HG02798 (cell line): ENCODE measurements around the gene MMP28.

ENCODE experiments used
- ATAC-seq: cut with Tn5 transposase; IDR thresholded peaks from one replicate; pipeline ENCODE4 v1.9.1; 2021; ENCODE audit warnings: mild to moderate bottlenecking; ENCODE audit not compliant: unreplicated experiment, poor library complexity

Gene MMP28

DNA sequence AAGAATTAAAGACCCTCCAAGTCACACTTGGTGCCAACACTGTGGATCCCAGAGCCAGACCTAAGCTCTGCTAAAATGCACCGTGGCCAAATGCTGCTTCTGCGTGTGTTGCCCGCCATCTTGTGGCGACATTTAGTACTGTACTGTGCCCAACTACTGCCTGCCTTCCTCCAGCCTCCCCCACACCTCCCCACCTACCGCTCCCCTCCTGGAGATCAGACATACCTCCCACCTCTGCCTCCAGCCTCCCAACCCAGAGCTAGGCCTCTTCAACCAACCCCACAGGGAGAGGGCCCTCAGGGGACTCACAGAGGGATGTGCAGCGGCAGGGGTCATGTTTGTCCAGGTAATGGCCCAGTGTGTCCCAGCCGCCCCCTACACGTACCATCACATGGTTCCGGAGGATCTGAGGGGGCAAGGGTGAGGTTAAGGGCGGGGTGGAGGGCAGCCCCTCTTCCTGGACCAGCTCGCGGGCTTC lies 47.9 kb downstream of the MMP28 start:
- peak; percentile 50 for ATAC-seq

DNA sequence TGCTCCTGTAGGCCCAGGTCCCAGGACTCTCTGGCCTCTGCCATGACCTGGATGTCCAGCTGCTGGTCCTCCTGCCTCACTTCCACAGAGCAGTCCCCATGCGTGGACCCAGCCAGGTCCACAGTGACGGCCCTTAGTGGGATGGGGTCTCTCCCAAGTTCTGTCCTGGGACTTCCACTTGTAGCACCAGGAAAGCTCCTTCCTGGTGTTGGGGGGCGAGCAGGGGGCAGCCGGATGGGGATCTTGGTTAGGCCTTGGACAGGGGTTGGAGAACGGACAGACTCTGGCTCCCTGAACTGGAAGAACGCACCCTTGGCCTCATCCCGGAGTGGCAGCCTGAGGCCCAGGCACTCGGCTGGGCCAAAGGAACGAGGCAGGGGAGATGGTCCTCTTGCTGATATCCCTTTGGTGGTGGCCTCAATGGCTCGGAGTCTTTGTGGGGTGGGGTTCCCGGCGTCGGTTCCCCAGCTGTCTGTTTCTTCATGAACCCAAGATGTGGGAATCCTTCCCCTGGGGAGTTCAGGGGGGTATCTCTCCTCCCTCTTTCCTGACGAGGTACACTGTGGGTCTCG lies 49.6 kb downstream of the MMP28 start:
- no peak for ATAC-seq

DNA sequence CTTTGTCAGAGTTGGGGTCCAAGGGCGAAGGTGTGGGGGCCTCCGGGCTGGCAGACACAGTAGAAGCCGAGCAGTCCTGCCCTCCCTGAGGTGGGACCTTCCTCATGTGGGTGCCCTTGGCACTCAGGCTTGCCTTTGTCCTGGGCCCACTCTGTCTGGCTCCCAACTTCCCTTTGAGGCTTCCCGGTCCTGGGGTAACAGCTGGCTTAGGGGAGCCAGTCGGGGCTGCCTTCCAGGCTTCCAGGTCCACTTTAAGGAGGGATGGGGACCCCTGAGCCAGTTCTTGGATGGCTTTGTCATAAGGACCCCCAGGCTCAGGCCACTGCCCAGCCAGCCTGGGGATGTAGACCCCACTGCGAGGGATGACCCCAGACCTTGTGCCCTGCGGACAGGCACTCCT lies 50.2 kb downstream of the MMP28 start:
- ATAC-seq: no peak

DNA sequence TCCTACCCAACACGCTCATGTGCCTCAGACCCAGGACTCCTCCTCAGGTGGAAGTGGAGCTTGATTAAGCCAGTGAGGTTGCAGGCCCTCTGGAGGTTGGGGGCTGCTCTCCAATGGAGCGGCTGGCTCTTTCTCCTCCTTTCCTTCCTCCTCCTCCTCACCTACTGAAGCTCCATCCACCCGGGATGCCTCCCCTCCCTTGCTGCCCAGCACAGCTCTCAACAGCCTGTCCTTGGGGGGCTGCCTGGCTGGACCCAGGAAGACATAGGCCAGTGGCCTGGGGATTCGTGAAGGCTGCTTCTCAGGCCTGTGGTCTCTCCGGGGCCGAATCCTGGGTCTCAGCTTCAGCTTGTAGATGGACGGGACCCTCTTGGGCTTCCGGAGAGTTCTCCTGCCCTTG lies 50.6 kb downstream of the MMP28 start:
- no peak for ATAC-seq

DNA sequence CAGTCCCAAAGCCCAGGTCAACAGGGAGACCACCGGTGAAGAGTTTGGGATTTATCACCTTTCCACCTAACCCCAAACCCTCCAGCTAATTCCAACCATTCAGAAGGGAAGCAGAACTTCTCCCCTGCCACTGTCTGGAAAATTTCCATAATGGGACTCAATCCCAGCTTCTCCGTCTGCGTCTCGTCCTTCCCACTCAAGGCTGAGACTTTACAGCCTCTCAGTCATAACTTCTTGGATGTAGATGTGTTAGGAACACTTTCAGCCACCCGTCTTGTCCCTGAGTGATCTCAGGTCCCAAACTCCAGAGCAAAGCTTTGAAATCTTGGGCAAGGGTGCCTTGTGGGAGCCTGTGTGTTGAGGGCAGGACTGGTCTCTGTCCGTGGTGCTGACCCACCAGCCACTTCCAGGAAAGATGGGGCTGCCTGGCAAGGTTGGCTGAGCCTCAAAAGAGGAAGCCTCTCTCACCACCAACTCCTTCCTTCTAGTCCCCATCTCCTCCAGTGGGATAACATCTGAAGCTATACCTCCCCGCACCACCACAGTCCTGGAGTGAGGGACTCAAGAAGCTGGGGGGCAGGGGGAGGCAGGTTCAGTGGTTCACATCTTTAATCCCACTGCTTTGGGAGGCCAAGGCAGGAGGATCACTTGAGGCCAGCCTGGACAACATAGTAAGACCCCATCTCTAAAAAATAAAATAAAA lies 51.7 kb downstream of the MMP28 start:
- ATAC-seq: no peak

DNA sequence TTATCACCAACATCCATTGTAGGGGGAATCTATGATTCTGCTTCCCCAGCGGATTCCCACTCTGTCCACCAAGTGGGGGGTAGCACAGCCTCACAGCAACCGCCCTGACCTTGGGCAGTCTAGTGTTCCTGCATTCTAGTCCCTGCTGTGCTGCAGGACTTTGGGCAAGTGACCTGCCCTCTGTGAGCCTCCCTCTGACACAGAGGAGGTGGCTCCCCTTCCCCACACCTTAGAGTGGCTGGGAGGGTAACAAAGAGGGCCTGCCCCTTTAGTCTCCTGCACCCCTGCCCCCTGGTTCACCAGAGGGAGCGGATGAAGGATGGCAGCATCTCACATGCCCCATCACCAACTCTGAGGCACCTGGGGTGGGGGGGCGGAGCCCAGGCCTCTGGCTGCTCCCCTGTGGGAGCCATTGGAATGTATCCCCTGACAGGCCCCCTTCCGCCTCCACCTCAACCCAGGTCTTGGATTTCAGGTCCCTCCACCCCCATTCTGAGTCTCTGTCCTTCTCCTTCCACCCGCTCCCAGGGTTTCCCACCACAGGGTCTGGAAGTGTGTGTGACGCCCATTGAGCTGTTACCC lies 52.5 kb downstream of the MMP28 start:
- ATAC-seq: no peak

DNA sequence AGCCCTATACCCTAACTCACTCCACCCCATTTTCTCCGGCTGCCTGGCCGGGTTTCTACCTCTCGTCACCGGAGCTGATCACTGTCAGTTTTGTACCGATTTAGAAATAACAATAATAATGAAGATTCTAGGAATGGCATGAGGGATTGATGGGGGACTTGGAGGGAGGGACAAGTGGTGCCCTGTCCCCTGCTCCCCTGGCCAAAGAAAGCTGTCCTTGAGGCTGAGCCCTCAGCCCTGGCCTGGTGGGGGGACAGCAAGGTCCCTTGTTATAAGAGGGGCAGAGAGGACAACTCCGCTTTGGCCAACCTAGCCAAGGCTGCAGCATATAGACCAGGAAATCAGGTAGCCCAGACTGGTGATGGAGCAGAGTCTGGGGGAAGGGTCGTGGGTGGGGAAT lies 52.9 kb downstream of the MMP28 start:
- ATAC-seq: no peak

DNA sequence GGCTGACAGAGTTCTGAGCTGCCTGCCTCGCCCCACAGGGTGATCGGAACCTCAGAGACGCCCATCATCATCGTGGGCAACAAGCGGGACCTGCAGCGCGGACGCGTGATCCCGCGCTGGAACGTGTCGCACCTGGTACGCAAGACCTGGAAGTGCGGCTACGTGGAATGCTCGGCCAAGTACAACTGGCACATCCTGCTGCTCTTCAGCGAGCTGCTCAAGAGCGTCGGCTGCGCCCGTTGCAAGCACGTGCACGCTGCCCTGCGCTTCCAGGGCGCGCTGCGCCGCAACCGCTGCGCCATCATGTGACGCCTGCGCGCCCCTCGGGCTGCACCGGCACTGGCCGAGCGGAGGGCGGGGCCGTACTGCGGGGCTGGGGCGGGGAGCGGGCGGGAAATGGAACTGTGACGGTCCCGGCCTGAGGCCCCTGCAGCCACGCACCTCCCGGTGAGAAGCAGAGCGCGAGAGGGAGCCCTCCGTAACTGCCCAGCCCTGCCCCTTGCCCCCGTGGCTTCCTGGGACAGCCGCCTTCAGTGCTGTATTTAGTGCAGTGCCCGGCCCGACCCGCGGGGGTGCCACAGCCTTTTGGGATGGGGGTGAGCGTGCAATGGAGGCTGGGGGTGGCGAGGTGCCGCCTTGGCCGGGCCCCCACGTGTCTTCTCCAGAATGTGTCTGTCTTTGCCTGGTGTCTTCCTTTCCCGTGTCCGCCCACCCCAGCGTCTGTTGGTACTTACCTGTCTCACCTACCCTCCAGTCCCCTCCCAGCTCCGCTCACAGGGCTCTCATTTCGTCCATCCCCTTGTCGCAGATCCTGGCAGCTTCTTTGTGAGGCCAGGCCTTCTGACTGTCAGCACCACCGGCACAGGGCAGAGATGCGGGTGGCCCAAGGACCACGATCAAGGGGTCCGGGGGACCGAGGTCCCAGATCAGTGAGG lies 54.2 kb downstream of the MMP28 start:
- ATAC-seq: no peak

DNA sequence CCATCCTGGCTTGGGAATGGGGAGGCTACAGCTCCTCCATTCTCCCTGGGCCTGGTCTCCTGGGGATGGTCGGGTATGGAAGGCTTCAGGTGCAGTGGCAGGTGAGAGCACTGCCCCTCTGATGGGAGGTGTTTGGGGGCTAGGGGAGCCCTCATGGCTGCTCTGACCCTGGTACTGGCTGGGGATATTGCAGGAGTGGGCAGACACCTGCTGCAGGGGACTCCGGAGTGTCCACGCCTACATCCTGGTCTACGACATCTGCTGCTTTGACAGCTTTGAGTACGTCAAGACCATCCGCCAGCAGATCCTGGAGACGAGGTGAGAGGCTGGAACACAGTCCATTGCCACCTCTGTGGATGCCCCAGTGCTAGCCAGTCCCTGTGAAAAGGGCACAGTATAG lies 55.2 kb downstream of the MMP28 start:
- no peak for ATAC-seq

DNA sequence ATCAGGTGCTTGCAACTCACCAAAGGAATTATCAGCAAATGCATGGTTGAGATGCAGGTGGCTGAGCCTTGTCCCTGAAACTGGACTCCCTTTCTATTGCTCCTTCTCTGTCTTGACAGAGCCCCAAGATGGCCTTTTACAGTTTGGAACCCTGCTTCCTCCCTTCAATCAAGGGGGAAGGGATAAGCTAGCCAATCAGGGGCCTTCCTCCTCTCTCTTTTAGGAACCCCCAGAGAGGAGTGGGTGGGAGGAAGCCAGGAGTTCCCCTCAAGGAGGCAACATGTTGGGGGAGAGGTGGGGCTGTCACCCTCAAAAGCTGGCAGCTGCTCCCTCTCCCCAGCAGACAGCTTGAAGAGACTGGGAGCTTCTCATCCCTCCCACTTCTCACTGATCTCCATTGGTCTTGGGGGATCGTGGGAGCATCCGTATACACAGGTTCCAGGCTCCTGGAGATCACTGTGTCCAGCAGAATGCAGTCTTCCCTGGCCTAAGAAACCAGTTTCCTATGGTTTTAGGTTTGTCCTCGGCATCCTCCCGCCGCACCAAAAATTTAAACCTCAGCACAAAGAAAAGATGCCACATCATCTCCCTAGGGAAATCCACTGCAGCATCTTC lies 56.8 kb downstream of the MMP28 start:
- ATAC-seq: no peak

DNA sequence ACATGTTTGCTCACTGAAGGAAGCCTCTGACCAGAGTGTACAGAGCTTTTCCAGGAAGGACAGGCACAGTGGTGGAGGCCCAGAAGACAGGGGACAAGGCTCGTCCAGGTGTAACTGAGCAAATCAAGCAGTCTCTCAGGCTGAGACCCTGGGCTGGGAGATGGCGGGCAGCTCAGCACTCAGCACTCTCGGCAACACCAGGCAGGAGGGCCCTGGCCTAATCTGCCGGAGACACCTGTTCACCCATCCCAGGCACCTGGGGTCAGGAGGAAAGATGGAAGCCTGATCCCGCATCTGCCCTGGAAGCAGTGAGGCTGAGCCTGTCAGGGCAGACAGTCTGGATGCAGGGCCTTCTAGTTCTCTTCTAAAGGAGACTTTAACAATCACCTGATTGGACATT lies 59.2 kb downstream of the MMP28 start:
- no peak for ATAC-seq

DNA sequence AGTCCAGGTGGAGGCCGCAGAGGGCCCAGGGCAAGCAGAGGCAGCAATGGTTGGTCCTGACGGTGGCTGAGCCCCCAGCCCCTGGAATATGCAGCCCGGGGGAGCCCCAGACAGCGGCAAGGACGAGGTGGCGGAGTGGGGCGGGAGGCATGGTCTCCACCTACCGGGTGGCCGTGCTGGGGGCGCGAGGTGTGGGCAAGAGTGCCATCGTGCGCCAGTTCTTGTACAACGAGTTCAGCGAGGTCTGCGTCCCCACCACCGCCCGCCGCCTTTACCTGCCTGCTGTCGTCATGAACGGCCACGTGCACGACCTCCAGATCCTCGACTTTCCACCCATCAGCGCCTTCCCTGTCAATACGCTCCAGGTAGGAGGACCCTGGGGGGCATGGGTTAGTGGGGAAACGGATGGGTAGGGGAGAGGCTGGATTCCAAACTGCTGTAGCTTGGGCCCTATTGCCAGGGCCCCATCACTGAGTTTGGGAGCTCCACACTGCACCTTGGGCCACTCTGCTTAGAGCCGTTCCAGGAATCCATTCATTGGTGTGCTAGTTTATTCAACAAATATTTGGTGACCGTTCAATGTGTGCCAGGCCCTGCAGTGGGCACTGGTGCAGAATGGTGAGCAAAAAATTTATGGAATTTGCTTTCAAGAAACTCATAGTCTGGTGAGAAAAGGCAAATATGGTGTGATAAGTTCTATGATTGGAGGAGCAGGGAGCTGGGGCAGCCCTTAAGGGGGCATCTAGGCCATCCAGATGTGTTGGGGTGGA lies 60.2 kb downstream of the MMP28 start:
- ATAC-seq: no peak

DNA sequence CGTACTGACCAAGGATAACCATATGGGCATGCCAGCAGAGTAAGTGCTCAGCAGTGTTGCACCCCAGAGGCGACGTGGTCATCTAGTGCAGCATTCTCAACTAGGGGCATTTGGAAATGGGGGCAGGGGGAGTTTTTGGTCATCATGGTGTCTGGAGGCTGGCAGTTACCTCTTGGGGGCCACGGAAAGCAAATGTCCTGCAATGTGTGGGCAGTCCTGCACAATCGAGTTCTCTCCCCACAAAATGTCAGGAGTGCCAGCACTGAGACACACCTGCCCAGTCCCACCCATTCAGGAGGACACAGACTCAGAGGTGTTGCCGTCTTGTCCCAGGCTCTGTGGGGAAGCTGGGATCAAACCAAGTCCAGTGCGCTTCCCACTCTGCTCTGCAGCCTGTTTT lies 61.0 kb downstream of the MMP28 start:
- ATAC-seq: no peak

DNA sequence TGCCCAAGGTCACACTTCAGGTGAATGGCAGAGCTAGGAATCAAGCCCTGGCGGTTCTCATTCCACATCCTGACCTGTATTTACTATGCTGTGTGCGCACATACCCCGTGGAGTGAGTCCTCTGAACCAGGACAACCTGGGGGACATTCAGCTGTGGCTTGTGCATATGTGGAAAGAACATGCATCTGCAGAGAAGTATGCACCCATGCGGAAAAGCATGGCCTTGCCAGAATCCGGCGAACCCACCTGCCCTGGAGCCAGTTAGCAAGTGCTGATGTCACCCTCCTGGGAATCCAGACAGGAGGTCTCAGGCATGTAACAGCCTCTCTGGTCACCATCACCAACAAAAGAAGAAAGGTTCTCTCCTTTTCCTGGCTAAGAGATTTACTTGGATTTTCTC lies 62.1 kb downstream of the MMP28 start:
- ATAC-seq: no peak

DNA sequence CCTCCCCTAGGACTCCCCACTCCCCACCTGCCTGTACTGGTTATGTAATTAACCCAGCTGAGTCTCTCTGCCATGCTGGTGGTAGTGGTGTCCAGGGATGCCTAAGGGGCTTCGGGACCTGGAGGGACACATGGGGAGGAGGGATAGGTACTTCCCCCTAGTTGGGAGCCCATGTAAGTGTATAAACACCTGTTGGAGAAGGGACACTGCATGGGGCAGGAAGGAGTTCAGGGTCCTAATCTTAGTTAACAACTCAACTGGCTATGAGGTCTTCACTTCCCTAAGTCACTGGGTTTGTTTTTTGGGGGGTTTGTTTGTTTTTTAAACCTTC lies 62.7 kb downstream of the MMP28 start:
- no peak for ATAC-seq

DNA sequence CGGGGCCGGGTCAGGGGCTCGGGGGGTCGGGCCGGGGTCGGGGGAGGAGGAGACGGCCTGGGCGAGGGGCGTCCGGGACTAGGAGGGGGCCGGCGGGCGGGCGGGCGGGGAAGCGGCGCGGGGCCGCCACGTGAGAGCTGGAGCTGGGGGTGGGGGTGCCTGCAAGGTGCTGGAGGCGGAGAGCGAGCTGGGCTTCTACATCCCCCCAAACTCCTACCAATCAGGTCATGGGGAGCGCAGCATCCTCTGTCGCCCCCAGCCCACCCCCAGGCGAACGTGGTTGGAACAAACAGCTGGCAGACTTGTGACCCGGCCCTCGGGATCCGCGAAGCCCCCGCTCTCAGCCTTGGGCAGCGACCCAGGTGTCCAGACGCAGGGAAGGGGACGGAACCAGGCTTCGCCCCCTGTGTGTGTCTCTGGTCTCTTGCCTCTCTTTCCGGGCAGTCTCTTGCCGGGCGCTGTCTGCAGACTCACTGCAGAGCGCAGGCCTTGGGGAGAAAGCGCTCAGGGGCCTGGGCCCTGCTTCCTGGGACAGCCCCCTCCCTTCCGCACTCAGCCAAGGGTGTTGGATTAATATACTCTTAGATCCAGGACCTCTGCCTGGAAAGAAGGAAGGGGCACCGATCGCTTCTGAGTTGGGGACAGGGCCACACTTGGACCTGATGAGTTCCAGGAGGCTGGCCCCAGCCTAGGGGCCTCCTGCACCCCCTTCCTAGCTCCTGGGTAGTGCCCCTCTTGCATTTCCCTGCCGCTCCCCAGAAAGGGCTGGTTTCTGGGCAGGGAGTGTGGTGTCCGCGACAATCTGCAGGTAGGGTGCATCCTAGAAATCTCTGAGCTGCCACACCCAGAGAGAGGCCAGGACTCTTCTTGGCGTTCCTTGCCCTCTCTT lies 63.3 kb downstream of the MMP28 start:
- no peak for ATAC-seq

DNA sequence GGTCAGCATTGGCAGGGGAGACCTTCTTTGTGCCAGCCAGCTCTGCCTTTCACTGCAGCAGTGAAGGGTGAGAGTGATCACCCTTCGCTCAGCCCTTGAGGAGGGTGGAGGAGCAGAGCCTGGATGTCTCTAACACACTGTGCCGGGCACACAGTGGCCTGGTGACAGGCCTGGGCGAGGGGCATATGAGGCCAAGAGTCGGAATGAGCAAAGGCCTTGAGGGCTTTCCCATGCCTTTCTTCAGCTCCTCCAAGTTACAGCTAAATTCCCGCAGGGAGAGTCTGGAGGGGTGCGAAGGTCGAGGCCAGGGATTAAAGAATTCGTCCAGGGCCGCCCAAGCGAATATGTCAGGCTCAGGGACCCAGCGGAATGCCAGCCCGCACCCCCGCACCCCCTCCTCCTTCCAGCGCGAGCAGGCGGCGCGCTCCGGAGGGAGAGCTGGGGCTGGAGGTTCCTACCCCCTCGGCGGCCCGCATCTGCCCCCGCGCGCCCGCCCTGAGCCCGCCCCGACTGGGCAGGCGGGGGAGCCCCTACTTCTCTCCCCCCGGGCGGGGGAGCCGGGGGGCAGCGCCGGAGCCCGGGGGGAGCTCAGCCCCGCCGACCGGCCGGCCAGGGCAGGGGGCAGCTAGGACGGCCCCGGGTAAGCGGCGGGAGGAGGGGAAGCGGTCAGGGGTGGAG lies 64.1 kb downstream of the MMP28 start, which contains the start of gene RASL10B:
Gene RASL10B, plus strand, starts transcription at position 401 of the 678 bp plus-strand sequence. CDS start 3,546 bp downstream, outside the sequence.
- ATAC-seq: no peak

DNA sequence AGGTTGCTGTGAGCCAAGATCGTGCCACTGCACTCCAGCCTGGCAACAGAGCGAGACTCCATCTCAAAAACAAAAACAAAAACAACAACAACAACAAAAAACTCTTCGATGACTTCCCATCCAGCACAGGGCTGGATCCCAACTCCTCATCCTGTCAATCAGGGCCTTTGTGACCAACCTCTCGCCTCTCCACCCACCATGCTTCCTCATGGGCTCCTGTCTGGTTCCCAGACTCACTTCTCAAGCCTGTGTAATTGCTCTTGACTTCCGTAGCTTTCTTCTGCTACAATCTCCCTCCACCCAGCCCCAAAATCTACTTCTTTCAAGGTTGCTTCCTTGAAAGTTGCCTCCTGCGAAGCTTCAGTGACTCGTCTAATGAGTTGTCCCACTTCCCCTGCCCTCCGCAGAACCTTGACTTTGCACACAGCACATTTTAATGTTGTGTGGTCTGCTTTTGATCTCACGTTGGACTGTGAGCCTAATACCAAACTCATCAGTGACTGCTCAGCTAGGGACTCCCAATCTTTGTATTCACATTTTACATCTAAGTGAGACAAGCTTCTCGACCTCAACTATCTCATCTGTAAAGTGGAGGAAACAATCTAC lies 64.9 kb downstream of the MMP28 start:
- ATAC-seq: no peak
